Activated CD4-positive, alpha-beta T cell treated with anti-CD3 and anti-CD28 coated beads, Interleukin-2, amount 50 U/mL, for 16 hours (primary cell): ENCODE results near the gene CPEB3.
"Not testable (repeated sequence)": the region's sequence is repeated elsewhere in the genome, so short reads cannot be mapped to it uniquely, and the experiment has no call there.

Experiments
- DNase-seq: peaks from one replicate; pipeline ENCODE4 v3.0.0-alpha.2; 2020

CPEB3 gene

DNA sequence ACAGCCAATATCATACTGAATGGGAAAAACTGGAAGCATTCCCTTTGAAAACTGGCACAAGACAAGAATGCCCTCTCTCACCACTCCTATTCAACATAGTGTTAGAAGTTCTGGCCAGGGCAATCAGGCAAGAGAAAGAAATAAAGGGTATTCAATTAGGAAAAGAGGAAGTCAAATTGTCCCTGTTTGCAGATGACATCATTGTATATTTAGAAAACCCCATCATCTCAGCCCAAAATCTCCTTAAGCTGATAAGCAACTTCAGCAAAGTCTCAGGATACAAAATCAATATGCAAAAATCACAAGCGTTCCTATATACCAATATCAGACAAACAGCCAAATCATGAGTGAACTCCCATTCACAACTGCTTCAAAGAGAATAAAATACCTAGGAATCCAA lies 156.8 kb downstream of the CPEB3 start:
- not testable (repeated sequence) for DNase-seq

DNA sequence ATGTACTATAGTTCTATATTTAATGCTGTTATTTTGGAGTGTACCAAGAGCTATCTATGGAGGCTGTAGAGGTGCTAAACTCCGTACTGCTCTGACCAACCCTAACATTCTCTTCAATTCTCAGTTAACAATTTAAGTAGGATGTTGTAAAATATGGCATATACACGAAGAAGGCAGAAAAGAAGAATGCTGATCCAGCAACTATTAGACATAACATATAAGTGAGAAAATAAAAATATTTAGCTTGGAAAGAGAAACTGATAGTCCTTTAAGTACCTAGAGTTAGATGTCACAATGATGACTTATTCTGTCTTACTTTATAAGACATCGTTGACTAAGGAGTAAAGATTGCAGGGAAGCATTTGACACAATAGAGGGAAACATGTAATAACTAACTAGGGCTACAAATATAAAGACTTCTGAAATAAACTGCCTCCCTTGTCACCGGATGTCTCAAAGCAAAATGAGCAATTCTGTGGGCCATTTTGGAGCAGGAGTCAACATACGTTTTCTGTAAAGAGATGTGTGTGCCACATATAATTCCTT lies 159.5 kb downstream of the CPEB3 start:
- DNase-seq, result no peak

DNA sequence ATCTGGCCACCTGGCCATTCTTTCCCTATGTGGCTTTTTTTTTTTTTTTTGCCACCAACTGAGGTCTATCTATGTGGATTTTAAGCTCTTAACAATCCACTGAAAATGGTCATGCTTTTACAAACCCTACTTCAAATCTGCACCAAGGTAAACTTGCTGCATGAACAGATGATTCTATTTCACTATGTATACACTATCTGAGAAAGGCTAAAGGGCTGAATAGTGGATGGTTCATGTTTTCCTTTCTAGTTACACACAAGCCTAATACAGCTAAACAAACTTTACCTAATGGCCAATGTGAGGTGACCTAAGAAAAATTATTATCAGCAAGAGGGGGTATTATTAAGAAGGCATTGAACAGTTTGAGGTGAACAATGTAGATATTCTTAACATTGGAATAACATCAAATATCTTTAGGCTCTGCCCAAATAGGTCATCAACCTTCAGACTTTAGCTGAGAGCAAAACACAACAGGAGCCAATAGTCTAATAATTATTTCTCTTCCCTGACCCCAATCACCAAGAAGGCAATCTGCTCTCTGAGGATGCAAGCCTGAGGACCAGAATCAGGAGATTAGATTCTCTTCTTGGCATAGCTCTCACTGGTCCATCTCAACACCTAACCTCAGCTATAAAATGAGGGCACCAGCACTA lies 160.1 kb downstream of the CPEB3 start:
- DNase-seq, result no peak

GRCh38 chr10:92126100-92126650 lies 164.7 kb downstream of the CPEB3 start:
- no peak for DNase-seq

DNA sequence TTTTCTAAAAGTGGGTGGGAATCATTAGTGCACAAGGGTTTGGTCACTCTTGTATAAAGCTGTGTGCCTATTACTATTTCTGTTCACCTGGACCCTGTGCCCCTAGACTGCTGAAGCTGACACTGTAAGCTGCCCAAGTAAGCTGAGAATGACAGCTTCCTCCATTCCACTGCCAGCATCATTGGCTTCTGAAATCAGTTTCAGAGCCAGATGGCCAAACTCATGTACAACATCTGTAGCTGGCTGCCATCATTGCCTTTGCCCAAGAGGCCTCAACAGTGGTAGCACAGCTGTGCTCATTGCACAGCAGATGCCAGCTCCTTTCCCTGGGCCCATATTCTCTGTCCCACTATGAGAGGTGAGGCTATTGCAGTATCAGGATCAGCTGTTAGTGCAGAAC lies 165.7 kb downstream of the CPEB3 start:
- no peak for DNase-seq

- no peak for DNase-seq
These were observed 166.2 kb downstream of the CPEB3 start for GRCh38 chr10:92124616-92125143.

GRCh38 chr10:92124020-92124419 lies 166.9 kb downstream of the CPEB3 start:
- DNase-seq, result no peak

DNA sequence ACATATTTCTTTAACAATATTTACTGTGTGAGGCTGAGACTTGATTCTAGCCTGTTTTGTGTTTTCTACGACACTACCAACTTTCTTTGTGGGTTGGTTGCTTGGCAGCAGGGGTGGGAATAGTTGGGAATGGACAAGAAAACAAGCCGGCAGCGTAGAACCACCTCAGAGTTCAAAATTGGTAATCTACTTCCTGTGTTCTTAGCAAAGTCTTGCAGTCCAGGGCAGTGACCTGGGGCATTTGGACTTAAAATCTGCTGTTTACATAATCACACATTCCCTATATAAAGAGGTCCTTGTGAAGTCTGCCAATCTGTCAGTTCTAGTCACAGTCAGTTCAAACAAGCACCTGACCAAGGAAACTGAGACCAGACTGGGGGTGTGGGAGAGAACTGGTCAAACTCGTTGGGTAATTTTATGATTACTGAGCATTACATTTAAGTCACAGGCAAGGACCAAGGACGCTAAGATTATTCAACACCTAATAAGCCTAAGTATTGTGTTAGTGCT lies 167.9 kb downstream of the CPEB3 start:
- no peak for DNase-seq

GRCh38 chr10:92121686-92122492 lies 169.0 kb downstream of the CPEB3 start:
- DNase-seq, result no peak

GRCh38 chr10:92119340-92119739 lies 171.5 kb downstream of the CPEB3 start:
- DNase-seq, result no peak

DNA sequence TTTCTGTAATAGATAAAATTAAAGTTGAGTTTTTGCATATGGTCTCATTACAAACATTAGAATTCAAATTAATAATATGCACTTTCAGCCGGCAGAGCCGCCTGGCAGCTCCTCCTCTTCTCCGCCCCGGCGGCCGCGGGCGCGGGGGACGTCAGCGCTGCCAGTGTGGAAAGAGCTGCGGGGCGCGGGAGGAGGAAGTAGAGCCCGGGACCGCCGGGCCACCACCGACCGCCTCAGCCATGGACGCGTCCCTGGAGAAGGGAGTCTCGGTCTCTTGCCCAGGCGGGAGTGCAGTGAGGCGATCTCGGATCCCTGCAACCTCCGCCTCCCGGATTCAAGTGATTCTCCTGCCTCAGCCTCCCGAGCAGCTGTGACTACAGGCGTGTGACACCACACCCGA lies 176.0 kb downstream of the CPEB3 start:
- DNase-seq, result not testable (repeated sequence)

- no peak for DNase-seq
These were observed 176.8 kb downstream of the CPEB3 start for GRCh38 chr10:92113911-92114600.

DNA sequence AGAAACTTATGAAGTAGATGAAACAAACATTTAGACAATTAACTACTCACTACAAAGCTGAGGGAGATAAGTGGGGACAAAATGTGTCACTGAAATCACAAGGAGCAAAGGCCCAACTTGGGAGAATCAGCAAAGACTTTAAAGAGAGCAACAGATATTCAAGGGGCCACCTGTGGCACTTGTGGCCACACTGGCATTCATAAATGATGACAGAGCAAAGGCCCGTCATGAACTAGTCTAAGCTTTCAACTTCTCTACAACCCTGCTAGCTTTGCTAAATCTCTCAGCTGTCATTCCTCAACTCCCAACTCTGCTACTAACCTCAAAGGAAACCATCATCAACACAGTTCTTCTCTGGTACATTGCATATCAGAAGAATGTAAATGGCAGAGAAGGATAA lies 178.4 kb downstream of the CPEB3 start:
- DNase-seq, result no peak

DNA sequence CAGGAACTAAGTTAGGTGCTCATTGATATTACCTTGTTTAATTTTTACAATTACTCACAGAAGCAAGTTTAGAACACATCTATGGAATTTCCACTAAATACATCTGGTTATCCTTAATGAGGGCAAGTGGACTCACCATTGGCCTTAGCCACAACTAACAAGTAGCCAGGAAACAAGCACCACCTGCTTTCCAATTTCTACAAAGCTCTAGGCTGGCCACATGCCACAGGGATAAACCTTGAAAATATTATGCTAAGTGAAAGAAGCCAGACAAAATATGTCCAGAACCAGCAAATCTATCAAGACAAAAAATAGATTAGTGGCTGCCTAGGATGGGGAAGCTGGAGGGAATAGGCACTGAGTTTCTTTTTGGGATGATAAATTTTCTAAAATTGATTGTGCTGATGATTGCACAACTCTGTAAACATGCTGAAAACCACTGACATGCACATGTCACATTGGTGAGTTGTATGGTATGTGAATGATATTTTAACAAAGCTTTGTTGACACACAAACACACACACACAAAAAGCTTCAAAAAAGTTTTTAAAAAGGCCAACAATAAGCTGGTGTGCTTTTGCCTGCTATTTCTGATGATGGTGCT lies 179.4 kb downstream of the CPEB3 start:
- no peak for DNase-seq

DNA sequence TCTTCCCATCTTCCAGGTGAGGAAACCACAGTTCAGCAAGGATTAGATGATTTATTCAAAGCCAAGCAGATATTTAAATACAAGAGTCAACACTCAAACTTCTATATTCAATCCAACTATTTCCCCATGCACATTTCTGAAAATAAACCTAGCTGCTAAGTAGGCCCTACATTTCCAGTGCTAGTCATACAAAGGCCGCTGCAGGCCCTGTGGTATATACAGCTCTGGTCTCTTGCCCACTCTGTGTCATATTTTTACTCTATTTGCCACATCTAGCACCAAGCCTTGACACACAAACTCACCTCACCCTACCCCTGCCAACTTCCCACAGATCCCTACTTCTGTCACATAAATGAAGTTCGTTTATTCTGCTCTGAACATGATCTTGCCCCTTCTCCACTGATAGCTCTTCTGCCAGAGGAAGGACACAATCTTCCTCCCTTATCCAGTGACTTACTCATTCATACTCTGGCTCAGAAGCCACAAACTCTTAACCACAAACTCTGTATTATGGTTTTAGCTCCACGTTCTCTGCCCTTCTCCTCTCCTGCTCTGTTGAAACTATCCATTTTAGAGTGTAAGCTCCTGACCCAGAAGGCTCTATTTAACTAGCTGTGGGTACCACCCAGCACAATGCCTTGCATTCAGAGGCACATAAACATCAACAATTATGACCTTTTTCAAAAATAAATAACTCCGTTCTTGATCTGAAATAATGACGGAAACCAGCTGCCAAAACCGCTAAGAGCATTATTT lies 180.7 kb downstream of the CPEB3 start:
- DNase-seq, result no peak

- no peak for DNase-seq
These were observed 182.1 kb downstream of the CPEB3 start for GRCh38 chr10:92108747-92109146.

DNA sequence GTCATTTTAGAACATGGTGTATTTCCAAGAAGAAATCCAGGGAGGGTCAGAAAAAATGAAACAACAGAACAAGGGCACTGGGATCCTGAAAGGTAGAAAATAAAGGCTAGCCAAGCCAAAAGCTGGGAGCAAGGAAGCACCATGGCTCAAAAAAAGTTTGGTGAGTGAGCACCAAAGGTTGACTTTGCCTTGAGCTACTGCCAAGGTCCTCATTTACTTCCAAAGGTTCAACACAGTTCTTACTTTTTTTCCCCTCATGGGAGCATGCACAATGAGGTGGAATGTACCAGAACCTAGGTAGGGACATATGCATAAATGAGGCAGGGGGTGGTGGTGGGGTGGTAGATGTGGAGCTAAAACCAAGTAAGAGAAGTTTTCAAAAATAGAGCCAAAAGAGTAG lies 182.8 kb downstream of the CPEB3 start:
- no peak for DNase-seq

DNA sequence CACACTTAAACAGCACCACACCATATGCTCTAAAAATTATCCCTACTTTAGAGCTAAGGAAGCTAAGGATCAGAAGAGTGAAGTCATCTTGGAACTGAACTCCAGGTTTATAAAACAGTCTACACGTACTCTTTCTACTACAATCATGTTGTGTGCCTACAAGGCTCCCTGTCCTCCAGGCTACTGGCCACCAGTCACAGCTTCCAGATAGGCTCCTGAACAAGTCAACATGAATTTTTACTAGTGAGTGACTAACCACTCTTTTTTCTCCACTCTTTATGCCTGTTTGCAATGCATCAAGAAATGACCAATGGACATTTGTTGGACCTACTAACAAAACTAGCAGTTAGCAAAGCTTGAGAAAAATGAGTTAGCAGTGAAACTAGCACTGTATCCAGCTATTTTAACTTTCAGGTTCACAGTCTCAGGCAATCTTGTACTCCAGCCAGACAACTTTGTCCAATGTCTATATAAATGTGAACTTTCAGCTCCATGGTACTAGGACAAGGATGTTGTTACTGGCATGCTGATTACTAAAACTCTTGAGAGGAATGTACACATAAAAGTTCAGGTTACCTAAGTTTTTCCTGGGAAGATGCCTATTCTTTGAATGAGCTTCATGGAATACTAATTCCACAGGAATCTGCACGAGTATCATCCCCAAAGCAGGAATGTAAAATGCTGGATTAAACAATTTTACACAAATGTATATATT lies 187.3 kb downstream of the CPEB3 start:
- no peak for DNase-seq

GRCh38 chr10:92102601-92103213 lies 188.2 kb downstream of the CPEB3 start:
- DNase-seq, result no peak

DNA sequence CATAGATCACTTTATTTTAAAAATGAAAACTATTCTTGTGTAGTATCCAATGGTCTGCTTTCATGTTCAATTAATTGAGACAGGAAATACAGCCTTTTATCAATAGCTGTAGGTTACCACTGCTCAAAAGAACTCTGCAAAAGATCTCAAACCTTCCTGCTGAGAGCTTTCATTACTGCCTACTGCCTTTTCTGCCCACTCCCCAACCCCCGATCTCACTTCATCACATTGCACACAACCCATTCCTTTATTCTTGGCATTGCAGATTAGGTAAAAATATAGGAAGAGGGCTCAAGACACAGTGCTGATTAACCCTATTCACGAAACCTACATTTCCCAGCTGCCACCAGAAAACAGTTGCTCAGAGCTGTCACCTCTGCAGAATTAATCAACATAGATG lies 195.9 kb downstream of the CPEB3 start:
- DNase-seq, result no peak

DNA sequence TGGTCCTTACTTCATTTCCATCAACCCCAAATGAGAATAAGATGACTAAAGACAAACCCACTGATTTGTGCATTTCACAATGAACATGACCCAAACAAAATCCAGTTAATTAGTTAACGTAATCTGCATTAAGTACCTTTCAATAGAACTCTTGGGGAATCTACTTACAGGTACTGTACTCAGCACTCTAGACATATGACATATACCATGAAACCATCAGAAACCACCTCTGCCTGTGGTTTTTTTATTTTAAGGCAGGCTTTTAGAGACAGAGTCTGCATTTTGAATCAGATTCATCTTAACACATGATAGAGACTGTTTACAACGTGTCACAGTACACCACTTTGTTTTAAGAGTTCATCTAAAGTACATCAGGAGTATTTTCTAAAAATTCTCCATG lies 198.9 kb downstream of the CPEB3 start:
- DNase-seq, result peak; percentile 29
